HG03558 (cell line): Measurements from ENCODE around the gene CALU.

Experiments used
- ATAC-seq: cut with Tn5 transposase; IDR thresholded peaks from one replicate; pipeline ENCODE4 v1.9.1; 2021; ENCODE audit warnings: moderate number of reproducible peaks; ENCODE audit not compliant: unreplicated experiment; ENCODE audit errors: extremely low read depth

CALU gene

GRCh38 chr7:128739048-128739962, at the start of gene CALU:
Gene CALU (plus strand): TSS chr7:128739359. CDS start chr7:128748584, 9,225 bp downstream.
- peak; percentile 92 for ATAC-seq

DNA sequence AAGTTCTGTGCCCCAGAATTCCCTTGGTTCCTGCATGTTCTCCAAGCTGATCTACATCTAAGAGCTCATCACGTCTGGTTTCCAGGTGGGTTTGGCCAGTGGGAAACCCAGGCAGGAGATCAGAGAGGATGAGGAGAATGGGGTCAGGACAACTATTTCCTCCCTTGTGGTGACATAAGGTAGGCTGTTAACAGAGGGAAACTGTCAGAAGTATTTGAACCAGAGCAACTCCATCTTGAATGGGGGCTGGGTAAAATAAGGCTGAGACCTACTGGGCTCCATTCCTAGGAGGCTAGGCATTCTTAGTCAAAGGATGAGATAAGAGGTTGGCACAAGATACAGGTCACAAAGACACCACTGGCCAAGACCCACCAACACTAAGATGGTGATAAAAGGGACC, 47.9 kb upstream of the CALU start:
- ATAC-seq = no peak

GRCh38 chr7:128692623-128693270, 46.4 kb upstream of the CALU start:
- ATAC-seq = no peak

DNA sequence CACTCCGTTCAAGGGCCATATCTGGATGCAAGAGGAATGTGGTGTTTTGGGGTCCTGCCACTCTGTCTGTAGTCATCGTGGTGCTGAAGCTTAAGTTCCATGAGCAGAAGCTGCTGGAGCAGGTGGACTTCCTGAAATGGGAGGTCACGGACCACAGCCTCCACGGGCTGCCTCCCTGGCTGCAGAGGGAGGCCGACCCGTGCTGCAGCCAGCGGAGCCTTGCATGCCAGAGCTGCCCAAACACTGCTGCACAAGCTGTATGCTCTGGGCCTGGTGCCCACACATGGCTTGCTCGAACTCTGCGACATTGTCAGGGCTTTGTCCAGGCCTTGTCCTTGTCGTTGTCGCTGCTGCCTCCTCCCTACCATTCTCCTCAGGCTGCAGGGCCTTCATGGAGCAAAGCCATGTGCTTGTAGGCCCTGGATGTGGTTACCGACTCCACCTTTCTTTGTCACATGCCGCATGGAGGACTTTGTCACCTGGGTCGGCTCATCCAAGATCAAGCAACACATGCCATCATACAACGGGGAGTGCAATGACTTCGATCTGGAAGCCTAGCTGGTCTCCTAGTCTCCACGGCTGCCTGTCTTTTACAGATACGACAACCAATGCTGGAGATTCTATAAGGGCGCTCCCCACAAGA, 45.7 kb upstream of the CALU start:
- no peak for ATAC-seq

DNA sequence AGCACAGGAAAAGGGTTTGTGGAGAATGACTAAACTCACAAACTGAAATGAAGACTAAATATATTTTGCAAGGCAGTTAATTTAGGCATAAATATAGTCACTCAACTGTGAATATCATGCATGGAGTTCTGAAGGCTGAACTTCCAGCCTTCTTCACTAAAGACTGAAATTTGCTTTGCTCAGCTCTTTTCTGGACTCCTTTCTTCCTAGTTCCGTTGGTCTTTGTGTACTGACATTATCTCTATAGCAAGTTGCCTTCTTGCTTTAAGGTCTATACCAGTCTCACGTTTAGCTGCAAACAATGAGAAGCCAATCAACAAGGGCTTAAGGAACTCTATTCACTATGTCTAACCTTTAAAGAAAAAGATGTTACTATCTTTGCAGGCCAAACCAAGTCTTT, 44.4 kb upstream of the CALU start:
- ATAC-seq = no peak

- ATAC-seq = no peak
These were observed 41.8 kb upstream of the CALU start for GRCh38 chr7:128697302-128697905.

DNA sequence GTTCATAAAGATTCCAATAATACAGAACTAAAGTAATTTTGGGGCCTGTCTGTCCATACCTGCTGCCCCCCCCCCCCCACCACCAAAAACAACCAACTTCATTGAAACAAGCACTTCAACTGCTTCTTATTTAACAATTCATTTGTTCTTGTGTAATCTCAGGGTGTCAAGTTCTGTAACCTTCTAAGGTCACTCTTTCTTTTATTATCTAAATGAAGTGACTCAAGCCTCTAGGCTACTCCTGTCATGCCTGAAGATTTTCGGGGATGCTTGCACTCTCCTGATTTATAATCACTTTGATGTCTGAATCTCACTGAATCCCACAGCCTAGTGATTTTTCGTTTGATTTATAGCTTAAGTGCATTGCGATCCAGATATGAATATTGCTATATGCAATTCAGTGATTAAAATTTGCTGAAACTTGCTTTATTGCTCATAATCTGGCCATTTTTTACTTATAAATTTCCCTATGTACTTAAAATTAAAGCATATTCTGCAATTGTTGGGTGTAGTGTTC, 39.9 kb upstream of the CALU start:
- no peak for ATAC-seq

DNA sequence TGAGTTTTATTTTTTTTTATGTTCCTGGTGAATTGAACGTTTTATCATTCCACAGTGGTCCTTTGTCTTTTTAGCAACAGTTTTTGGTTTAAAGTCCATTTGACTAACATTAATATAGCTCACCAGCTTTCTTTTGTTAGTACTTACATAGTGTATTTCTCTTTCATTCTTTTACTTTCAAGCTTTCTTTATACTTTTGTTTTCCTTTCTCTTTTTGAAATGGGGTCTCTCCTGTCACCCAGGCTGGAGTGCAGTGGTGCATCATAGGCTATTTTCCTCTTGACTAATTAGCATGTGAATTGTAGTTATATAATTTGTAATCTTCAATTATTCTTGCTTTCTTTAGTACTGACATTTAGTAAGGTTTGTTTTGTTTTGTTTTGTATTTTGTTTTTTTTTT, 39.3 kb upstream of the CALU start:
- no peak for ATAC-seq

- no peak for ATAC-seq
These were observed 37.9 kb upstream of the CALU start for GRCh38 chr7:128701062-128701785.

DNA sequence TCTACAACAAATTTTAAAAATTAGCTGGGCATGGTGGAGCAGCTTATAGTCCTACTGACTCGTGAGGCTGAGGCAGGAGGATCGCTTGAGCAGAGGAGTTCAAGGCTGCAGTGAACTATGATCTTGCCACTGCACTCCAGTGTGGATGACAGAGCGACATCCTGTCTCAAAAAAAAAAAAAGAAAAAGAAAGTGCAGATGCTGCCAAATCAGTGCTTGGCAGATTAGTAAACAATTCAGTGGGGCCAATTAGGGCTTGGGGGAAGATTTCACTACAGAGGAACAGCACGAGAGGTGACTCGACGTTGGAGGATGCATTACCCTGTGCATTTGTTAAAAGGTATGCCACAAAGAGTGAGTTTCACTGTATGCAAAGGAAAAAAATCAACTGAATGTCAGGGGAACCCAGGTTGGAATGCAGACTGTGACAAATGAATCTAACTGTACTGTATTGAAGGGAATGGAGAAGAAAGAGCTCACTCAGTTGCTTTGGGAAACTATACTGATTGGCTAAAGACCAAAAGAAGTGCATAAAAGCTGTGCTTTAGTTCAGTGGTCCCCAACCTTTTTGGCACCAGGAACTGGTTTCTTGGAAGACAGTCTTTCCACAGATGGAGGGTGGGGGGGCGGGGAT, 35.4 kb upstream of the CALU start:
- ATAC-seq = no peak

DNA sequence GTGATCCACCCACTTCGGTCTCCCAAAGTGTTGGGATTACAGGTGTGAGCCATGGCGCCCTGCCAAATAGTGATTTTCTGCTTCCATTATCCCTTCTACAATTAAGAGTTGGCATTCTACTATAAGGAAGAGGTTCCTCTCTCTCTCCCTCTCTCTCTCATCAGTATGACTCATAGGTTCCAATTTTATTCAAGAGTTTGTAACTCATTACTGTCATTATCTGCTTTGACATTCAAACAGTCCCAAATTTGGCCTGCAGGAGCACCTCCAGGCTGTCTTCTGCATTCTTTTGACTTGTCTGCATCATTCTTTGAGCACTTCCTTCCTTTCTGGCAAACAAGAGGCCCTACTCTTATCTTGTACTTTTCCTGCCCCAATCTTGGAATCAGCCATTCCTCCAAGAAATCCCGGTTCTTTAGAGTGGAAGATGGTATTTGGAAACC, 33.2 kb upstream of the CALU start:
- no peak for ATAC-seq

DNA sequence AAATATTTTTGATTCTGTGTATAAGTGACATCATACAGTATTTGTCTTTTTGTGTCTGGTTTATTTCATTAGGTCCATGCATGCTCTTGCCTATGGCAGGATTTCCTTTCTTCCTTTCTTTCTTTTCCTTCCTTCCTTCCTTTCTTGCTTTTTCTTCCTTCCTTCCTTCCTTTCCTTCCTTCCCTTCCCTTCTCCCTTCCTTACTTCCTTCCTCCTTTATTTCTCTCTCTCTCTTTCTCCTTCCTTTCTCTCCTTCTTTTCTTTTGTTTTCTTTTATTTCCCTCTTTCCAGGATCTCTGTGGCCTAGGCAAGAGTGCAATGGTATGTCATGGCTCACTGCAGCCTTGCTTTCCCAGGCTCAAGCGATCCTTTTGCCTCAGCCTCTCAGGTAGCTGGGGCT, 31.4 kb upstream of the CALU start:
- ATAC-seq = no peak

- ATAC-seq = no peak
These were observed 30.9 kb upstream of the CALU start for GRCh38 chr7:128708235-128708634.

DNA sequence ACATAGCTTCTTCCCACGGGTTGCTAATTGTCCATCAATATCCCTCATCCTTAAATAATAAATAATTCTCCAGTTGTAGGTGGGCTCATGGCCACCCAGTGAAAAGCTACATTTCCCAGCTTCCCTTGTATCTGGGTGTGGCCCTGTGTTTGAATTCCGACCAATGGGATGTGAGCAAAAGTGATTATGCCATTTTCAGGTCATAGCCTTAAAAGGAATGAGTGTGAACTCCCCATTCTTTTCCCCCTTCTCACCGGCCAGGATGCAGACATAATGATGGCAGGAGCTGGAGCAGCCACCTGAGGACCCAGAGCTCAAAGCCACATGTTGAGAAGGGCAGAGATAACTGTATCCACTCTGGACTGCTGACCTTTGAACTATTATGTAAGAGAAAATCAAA, 30.3 kb upstream of the CALU start:
- ATAC-seq = no peak

GRCh38 chr7:128710481-128710880, 28.7 kb upstream of the CALU start:
- ATAC-seq = no peak

DNA sequence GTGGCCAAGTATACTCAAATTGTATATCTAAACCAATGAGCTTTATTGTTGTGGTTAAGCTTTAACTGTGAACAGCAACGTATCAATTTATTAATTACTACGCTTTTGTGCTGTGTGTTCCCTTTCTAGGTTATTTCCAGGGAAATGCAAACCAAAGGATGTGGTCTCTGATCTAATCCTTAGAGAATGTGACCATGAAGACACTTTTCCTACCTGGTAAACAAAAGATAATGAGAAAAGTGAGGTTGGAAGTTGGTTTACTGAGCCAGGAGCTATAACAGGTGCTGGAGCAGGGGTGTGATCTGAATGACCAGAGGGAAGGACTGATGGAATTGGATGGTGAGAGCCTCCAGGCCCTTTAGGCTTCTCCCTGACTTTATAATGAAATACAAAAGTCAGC, 25.4 kb upstream of the CALU start:
- no peak for ATAC-seq

GRCh38 chr7:128714701-128715495, 24.3 kb upstream of the CALU start:
- no peak for ATAC-seq

GRCh38 chr7:128718967-128719642, 20.1 kb upstream of the CALU start:
- no peak for ATAC-seq
